Epithelial cell of proximal tubule (primary cell): ENCODE measurements around the gene KLC1. TPM values are rescaled to one million over a fixed set of nuclear protein-coding genes. Genes with fewer than 3 reads are reported as not detected.
"Not testable (repeated sequence)": the region's sequence is repeated elsewhere in the genome, so short reads cannot be mapped to it uniquely, and the experiment has no call there.

Source experiments
- DNase-seq: peaks from one replicate; pipeline ENCODE4 v3.0.0-alpha.2; 2011; ENCODE audit warnings: low read depth
- H3K4me3 ChIP-seq: 2 replicates; pipeline ENCODE4 v1.5.1; 2011; ENCODE audit warnings: low read depth, mild to moderate bottlenecking, low read length
- CTCF ChIP-seq: conservative IDR thresholded peaks from 2 replicates; pipeline ENCODE4 v1.5.1; 2012; ENCODE audit warnings: low read depth, mild to moderate bottlenecking, low read length
- total RNA-seq: library from RNA; depleted of rRNA; stranded (reverse); fragments of >200 nt; gene quantifications from 2 replicates; pipeline ENCODE4 v1.2.3, GENCODE V29; 2015

KLC1 gene
- total RNA-seq, 1 donor from 2014 or later, result 178 TPM

DNA sequence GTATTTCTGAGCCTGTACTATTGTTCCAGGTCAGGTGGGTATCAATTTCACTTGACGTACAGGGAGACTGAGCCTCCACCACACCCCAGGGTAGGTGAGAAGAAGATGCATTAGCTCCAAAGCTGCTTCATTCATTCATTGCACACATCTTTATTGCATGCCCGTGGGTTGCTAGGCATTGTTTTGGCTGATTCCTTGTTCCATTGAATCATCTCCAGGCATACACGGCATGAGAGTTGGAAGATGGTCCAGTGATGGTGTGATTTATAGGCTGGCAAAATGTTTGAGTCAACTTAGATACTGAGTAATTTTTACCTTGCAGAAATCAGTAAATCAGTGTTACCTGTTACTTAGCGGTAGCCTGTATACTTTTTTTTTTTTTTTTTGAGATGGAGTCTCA lies 21.2 kb downstream of the KLC1 start:
- H3K4me3 ChIP-seq, result no peak overlapping the region
- no peak for TF ChIP-seq CTCF
- DNase-seq, result no peak

- no peak for TF ChIP-seq CTCF
- no peak for DNase-seq
- H3K4me3 ChIP-seq, result no peak overlapping the region
Measured at GRCh38 chr14:103651585-103651984, 22.6 kb downstream of the KLC1 start.

- H3K4me3 ChIP-seq, result no peak overlapping the region
- TF ChIP-seq CTCF, result no peak
- DNase-seq, result no peak
Measured at GRCh38 chr14:103652806-103653205, 23.8 kb downstream of the KLC1 start.

DNA sequence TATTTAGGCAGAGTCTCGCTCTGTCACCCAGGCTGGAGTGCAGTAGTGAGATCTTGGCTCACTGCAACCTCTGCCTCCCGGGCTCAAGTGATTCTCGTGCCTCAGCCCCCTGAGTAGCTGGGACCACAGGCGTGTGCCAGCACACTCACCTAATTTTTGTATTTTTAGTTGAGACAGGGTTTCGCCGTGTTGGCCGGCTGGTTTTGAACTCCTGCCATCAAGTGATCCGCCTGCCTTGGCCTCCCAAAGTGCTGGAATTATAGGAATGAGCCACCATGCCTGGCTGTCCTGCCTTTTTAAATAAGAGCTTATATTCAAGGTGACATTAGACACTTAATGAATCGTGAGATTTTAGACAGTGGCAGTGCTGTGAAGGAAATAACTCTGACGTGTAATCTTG lies 24.3 kb downstream of the KLC1 start:
- DNase-seq, result not testable (repeated sequence)

DNA sequence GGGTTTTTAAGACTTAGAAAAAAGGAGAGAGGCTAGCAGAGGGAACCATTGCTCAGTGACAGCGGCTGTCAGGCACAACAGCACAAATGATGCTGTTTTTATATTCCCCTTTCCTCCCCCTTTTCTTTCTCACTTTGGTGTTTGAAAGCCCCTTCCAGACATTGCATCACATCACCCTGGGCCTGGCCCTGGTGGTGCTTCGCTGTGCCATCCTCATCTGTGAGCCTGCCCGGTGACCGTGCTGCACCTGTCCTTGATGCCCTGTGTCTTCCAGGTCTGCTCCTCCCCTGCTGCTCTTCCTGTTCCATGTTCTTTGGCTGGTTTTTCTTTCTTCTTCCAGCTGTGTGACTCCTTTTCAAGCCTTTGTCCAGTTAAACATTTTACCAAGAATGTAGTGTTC lies 24.8 kb downstream of the KLC1 start:
- TF ChIP-seq CTCF, result no peak

More for the DNA sequence above, 24.3 kb downstream of the KLC1 start:
- not testable (repeated sequence) for H3K4me3 ChIP-seq

DNA sequence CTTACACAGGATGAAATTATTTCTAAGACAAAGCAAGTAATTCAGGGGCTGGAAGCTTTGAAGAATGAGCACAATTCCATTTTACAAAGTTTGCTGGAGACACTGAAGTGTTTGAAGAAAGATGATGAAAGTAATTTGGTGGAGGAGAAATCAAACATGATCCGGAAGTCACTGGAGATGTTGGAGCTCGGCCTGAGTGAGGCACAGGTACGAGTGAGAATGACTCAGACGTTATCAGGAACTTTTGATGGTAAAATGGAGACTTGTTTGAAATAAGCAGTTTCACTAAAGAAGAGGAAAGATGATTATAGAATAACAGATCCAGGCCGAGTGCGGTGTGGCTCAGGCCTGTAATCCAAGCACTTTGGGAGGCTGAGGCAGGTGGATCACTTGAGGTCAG lies 25.6 kb downstream of the KLC1 start:
- no peak for DNase-seq
- TF ChIP-seq CTCF, result no peak
- H3K4me3 ChIP-seq, result no peak overlapping the region

More for the DNA sequence above, 24.8 kb downstream of the KLC1 start:
- no peak overlapping the region for H3K4me3 ChIP-seq
- DNase-seq, result no peak

DNA sequence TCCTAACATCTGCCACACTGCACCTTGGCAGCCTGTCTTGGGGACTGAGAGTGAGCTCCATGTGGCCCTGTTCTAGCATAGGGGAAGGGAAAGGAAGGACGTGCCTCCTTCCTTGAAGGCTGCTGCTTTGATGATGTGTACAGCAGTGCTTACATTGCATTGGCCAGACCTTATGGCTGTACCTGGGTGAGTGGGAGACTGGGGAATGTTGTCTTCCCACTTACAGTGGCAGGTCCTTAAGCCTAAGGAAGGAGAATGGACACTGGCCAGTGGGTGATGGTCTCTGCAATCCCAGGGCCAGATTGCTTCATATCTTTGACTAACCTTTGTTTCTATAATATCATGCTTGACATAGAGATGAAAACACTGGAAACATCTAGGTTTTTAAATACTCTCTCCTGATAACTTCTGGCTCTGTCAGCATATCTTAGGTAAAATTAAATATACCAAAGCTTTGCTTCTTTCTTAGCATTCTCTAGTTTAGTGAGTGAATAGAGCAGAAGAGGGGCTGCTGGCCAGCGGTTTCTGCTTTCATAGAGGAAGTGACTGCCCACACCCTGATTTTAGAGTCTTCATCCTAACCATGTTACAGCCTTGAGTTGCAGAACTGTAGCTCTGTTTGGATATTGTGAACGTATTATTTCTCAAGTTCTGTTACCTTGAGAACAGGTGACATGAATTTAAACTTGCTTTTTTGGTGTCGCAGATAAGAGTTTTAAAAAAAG lies 27.2 kb downstream of the KLC1 start:
- no peak overlapping the region for H3K4me3 ChIP-seq
- no peak for TF ChIP-seq CTCF
- DNase-seq, result no peak
